ENCODE measurements around the gene SMCO3. TPM values are rescaled to one million over a fixed set of nuclear protein-coding genes. Genes with fewer than 3 reads are reported as not detected.

The SMCO3 gene
- total and polyA plus RNA-seq, 2 of the 13 experiments (the other 11 are each of a cell fraction or from before 2014, with no cell fraction given), result 0.29 to 0.42 TPM

DNA sequence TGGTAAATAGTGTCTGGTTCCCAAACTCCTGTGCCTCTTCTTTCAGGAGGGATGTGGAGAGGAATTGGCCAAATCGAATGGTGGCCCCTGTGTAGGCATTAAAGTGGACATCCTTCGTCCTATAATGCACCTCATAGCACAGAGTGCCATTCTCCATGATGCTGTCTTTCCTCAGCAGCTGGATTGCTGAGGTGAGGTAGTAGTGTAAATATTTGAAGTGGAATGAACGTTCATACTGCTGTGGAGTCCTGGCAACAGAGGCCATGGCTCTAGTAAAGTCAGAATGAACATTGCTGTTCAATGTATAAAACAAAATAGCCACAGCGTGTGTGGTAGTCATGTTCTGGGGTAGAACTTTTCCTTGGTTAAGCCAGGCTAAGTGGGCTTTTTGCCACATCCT is 26.6 kb upstream of the SMCO3 start (continued):
- TF ChIP-seq IKZF4 (CRISPR knock-in tag; IDR thresholded peaks at IDR 0.05; ENCODE audit: borderline replicate concordance, low read depth, not compliant biosample characterization) (no peak), ZNF614 (CRISPR knock-in tag; IDR thresholded peaks at IDR 0.05; ENCODE audit: borderline replicate concordance) (0 out of 2 replicates have a peak, but pooled peaks have one; percentile 59), PHB2 (IDR thresholded peaks at IDR 0.05; ENCODE audit: partially characterized antibody) (no peak), ZNF547 (CRISPR knock-in tag; IDR thresholded peaks at IDR 0.05) (no peak), ZNF567 (CRISPR knock-in tag; IDR thresholded peaks at IDR 0.05; ENCODE audit: borderline replicate concordance) (no peak), THAP11 (CRISPR knock-in tag; IDR thresholded peaks at IDR 0.05) (0 out of 2 replicates have a peak, but pooled peaks have one; percentile 26), ZNF761 (CRISPR knock-in tag; conservative IDR thresholded peaks at IDR 0.05) (no peak), REXO4 (CRISPR knock-in tag; IDR thresholded peaks at IDR 0.05; ENCODE audit: borderline replicate concordance) (no peak), ZNF44 (CRISPR knock-in tag; IDR thresholded peaks at IDR 0.05) (no peak), ZNF383 (CRISPR knock-in tag; IDR thresholded peaks at IDR 0.05; ENCODE audit: borderline replicate concordance) (no peak), ZSCAN29 (CRISPR knock-in tag; conservative IDR thresholded peaks at IDR 0.05) (no peak), ZMYM3 (CRISPR knock-in tag; IDR thresholded peaks at IDR 0.05) (no peak), SRSF4 (IDR thresholded peaks at IDR 0.05; ENCODE audit: low read depth, low read length, poor library complexity, severe bottlenecking) (no peak), FOXA1 (IDR thresholded peaks at IDR 0.05) (no peak), FOXA1 (CRISPR knock-in tag; IDR thresholded peaks at IDR 0.05) (peak; percentile 37; the same call in 1 of the 2 replicates), ZNF441 (CRISPR knock-in tag; IDR thresholded peaks at IDR 0.05; ENCODE audit: borderline replicate concordance) (no peak), ZBTB1 (CRISPR knock-in tag; IDR thresholded peaks at IDR 0.05; ENCODE audit: borderline replicate concordance) (no peak), ZNF713 (CRISPR knock-in tag; IDR thresholded peaks at IDR 0.05) (no peak), ELF3 (CRISPR knock-in tag; IDR thresholded peaks at IDR 0.05) (no peak), ZNF432 (CRISPR knock-in tag; IDR thresholded peaks at IDR 0.05; ENCODE audit: borderline replicate concordance) (no peak), ZFP36 (IDR thresholded peaks at IDR 0.05; ENCODE audit: borderline replicate concordance, low read depth, low read length, partially characterized antibody) (no peak)
- TF ChIP-seq, protein P1, sequence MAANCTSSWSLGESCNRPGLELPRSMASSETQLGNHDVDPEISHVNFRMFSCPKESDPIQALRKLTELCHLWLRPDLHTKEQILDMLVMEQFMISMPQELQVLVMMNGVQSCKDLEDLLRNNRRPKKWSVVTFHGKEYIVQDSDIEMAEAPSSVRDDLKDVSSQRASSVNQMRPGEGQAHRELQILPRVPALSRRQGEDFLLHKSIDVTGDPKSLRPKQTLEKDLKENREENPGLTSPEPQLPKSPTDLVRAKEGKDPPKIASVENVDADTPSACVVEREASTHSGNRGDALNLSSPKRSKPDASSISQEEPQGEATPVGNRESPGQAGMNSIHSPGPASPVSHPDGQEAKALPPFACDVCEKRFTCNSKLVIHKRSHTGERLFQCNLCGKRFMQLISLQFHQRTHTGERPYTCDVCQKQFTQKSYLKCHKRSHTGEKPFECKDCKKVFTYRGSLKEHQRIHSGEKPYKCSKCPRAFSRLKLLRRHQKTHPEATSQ (CRISPR knock-in tag; IDR thresholded peaks at IDR 0.05; ENCODE audit: borderline replicate concordance), result no peak
- TF ChIP-seq, protein P2, sequence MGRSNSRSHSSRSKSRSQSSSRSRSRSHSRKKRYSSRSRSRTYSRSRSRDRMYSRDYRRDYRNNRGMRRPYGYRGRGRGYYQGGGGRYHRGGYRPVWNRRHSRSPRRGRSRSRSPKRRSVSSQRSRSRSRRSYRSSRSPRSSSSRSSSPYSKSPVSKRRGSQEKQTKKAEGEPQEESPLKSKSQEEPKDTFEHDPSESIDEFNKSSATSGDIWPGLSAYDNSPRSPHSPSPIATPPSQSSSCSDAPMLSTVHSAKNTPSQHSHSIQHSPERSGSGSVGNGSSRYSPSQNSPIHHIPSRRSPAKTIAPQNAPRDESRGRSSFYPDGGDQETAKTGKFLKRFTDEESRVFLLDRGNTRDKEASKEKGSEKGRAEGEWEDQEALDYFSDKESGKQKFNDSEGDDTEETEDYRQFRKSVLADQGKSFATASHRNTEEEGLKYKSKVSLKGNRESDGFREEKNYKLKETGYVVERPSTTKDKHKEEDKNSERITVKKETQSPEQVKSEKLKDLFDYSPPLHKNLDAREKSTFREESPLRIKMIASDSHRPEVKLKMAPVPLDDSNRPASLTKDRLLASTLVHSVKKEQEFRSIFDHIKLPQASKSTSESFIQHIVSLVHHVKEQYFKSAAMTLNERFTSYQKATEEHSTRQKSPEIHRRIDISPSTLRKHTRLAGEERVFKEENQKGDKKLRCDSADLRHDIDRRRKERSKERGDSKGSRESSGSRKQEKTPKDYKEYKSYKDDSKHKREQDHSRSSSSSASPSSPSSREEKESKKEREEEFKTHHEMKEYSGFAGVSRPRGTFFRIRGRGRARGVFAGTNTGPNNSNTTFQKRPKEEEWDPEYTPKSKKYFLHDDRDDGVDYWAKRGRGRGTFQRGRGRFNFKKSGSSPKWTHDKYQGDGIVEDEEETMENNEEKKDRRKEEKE (IDR thresholded peaks at IDR 0.05), result no peak
- TF ChIP-seq, protein P3, sequence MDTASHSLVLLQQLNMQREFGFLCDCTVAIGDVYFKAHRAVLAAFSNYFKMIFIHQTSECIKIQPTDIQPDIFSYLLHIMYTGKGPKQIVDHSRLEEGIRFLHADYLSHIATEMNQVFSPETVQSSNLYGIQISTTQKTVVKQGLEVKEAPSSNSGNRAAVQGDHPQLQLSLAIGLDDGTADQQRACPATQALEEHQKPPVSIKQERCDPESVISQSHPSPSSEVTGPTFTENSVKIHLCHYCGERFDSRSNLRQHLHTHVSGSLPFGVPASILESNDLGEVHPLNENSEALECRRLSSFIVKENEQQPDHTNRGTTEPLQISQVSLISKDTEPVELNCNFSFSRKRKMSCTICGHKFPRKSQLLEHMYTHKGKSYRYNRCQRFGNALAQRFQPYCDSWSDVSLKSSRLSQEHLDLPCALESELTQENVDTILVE (CRISPR knock-in tag; IDR thresholded peaks at IDR 0.05), result no peak
- TF ChIP-seq, protein P4, sequence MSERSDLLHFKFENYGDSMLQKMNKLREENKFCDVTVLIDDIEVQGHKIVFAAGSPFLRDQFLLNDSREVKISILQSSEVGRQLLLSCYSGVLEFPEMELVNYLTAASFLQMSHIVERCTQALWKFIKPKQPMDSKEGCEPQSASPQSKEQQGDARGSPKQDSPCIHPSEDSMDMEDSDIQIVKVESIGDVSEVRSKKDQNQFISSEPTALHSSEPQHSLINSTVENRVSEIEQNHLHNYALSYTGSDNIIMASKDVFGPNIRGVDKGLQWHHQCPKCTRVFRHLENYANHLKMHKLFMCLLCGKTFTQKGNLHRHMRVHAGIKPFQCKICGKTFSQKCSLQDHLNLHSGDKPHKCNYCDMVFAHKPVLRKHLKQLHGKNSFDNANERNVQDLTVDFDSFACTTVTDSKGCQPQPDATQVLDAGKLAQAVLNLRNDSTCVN (CRISPR knock-in tag; IDR thresholded peaks at IDR 0.05; ENCODE audit: borderline replicate concordance), result no peak
